Measurements from ENCODE around the gene GALNT2.

The GALNT2 gene

DNA sequence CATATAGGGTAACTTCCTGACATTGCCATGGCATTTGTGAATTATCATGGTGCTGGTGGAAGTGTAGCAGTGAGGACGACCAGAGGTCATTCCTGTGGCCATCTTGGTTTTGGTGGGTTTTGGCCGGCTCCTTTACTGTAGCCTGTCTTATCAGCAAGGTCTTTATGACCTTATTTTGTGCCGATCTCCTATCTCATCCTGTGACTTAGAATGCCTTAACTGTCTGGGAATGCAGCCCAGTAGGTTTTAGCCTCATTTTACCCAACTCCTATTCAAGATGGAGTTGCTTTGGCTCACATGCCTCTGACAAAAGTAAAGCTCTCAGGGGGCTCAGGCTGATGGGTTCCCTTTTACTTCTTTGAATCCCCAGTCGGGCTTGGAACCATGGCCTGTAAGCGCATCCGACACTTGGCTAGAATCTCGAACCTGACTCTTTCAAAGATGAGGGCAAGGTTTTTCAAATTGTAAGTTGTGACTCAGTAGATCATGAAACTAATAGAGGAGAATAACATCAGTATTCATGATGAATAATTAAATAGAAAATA lies 85.0 kb downstream of the GALNT2 start:
- no peak overlapping the region for H3K4me3 ChIP-seq (ENCODE audit: insufficient read depth, low read length, poor library complexity, severe bottlenecking)
- H4K20me1 ChIP-seq (ENCODE audit: low read depth, low read length): no peaks in the 10 kb centered on the region
- no peaks in the 10 kb centered on the region for H3K27me3 ChIP-seq (ENCODE audit: low read length)
- no peaks in the 10 kb centered on the region for H3F3A ChIP-seq (ENCODE audit: insufficient read depth)
- no peak overlapping the region for H3K4me2 ChIP-seq (ENCODE audit: low read depth, low read length, poor library complexity, severe bottlenecking)
- TF ChIP-seq CTCF (IDR thresholded peaks at IDR 0.05; ENCODE audit: insufficient read depth, low read length, poor library complexity, severe bottlenecking) (no peak), EZH2phosphoT487 (conservative IDR thresholded peaks at IDR 0.05; ENCODE audit: low read length) (no peak)
- no peak overlapping the region for H3K9ac ChIP-seq (ENCODE audit: low read length)
- no peak overlapping the region for H3K27ac ChIP-seq (ENCODE audit: low read depth, low read length)
- no peaks in the 10 kb centered on the region for H3K79me2 ChIP-seq (ENCODE audit: insufficient read depth, low read length)
- no peaks in the 10 kb centered on the region for H3K9me2 ChIP-seq (replicated peaks; ENCODE audit: insufficient read depth, low read length)
- no peaks in the 10 kb centered on the region for H3K36me3 ChIP-seq (ENCODE audit: low read length)
- H2AFZ ChIP-seq (ENCODE audit: low read depth, low read length, severe bottlenecking): no peak overlapping the region
- no peaks in the 10 kb centered on the region for H3K9me3 ChIP-seq (ENCODE audit: insufficient read depth, low read length)

DNA sequence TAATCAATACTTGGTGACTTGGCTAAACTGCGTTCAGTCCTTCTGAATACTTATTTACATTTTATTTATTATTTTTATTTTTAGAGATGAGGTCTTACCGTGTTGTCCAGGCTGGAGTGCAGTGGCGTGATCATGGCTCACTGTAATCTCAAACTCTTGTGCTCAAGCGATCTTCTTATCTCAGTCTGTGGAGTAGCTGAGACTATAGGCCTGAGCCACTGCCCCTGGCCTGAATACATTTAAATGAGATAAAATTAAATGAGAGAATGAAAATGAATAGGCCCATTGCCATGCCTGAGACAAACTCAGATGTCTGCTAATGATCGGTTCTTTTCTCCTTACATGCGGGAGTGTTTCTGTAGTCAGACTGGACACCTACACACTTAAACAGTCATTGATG lies 86.0 kb downstream of the GALNT2 start:
- Histone ChIP-seq H3K27me3 (ENCODE audit: low read length) (no peaks in the 10 kb centered on the region), H3K9me3 (ENCODE audit: insufficient read depth, low read length) (no peaks in the 10 kb centered on the region), H3K27ac (ENCODE audit: low read depth, low read length) (no peak overlapping the region), H4K20me1 (ENCODE audit: low read depth, low read length) (no peaks in the 10 kb centered on the region), H2AFZ (ENCODE audit: low read depth, low read length, severe bottlenecking) (no peak overlapping the region), H3K9me2 (replicated peaks; ENCODE audit: insufficient read depth, low read length) (no peaks in the 10 kb centered on the region), H3K79me2 (ENCODE audit: insufficient read depth, low read length) (no peaks in the 10 kb centered on the region), H3K36me3 (ENCODE audit: low read length) (no peaks in the 10 kb centered on the region), H3K4me2 (ENCODE audit: low read depth, low read length, poor library complexity, severe bottlenecking) (no peak overlapping the region), H3F3A (ENCODE audit: insufficient read depth) (no peaks in the 10 kb centered on the region), H3K9ac (ENCODE audit: low read length) (no peak overlapping the region), H3K4me3 (ENCODE audit: insufficient read depth, low read length, poor library complexity, severe bottlenecking) (no peak overlapping the region)
- TF ChIP-seq CTCF (IDR thresholded peaks at IDR 0.05; ENCODE audit: insufficient read depth, low read length, poor library complexity, severe bottlenecking) (no peak), EZH2phosphoT487 (conservative IDR thresholded peaks at IDR 0.05; ENCODE audit: low read length) (no peak)

GRCh38 chr1:230153641-230154296 lies 86.7 kb downstream of the GALNT2 start:
- Histone ChIP-seq H3F3A (ENCODE audit: insufficient read depth) (no peaks in the 10 kb centered on the region), H3K79me2 (ENCODE audit: insufficient read depth, low read length) (no peaks in the 10 kb centered on the region), H3K9me2 (replicated peaks; ENCODE audit: insufficient read depth, low read length) (no peaks in the 10 kb centered on the region), H3K4me3 (ENCODE audit: insufficient read depth, low read length, poor library complexity, severe bottlenecking) (no peak overlapping the region), H3K27me3 (ENCODE audit: low read length) (no peaks in the 10 kb centered on the region), H4K20me1 (ENCODE audit: low read depth, low read length) (no peaks in the 10 kb centered on the region), H2AFZ (ENCODE audit: low read depth, low read length, severe bottlenecking) (no peak overlapping the region), H3K36me3 (ENCODE audit: low read length) (no peaks in the 10 kb centered on the region), H3K9me3 (ENCODE audit: insufficient read depth, low read length) (no peaks in the 10 kb centered on the region), H3K9ac (ENCODE audit: low read length) (no peak overlapping the region), H3K27ac (ENCODE audit: low read depth, low read length) (no peak overlapping the region), H3K4me2 (ENCODE audit: low read depth, low read length, poor library complexity, severe bottlenecking) (no peak overlapping the region)
- no peak for TF ChIP-seq CTCF (IDR thresholded peaks at IDR 0.05; ENCODE audit: insufficient read depth, low read length, poor library complexity, severe bottlenecking)
- TF ChIP-seq EZH2phosphoT487 (conservative IDR thresholded peaks at IDR 0.05; ENCODE audit: low read length): no peak
